Activated CD4-positive, alpha-beta memory T cell treated with anti-CD3 and anti-CD28 coated beads for 36 hours (primary cell): Measurements from ENCODE around the gene SAT2. TPM values are rescaled to one million over a fixed set of nuclear protein-coding genes. Genes with fewer than 3 reads are reported as not detected.
"Not testable (repeated sequence)": the region's sequence is repeated elsewhere in the genome, so short reads cannot be mapped to it uniquely, and the experiment has no call there.

Experiments used
- CTCF ChIA-PET: fragments of 350-600 bp; sonication (Branson Sonifier 250); formaldehyde crosslinking; loops from one replicate; lab custom pipeline; 2021; ENCODE audit warnings: antibody characterized with exemption, inconsistent platforms; lab: Charles Lee
- POLR2A ChIA-PET: fragments of 350-600 bp; sonication (Branson Sonifier 250); formaldehyde crosslinking; loops from one replicate; lab custom pipeline; 2021; ENCODE audit warnings: antibody characterized with exemption; lab: Charles Lee
- DNase-seq: peaks from one replicate; pipeline ENCODE4 v3.0.0-alpha.2; 2020
- H3K27ac Mint-ChIP-seq: one replicate; pipeline ENCODE4 v1.8.0; 2021; ENCODE audit warnings: mixed read lengths
- H3K27me3 Mint-ChIP-seq: one replicate; pipeline ENCODE4 v1.8.0; 2021; ENCODE audit warnings: mixed read lengths
- H3K36me3 Mint-ChIP-seq: one replicate; pipeline ENCODE4 v1.8.0; 2021; ENCODE audit warnings: mixed read lengths
- H3K4me1 Mint-ChIP-seq: one replicate; pipeline ENCODE4 v1.8.0; 2021; ENCODE audit warnings: low read depth, mixed read lengths
- H3K4me3 Mint-ChIP-seq: one replicate; pipeline ENCODE4 v1.8.0; 2021; ENCODE audit warnings: mild to moderate bottlenecking, mixed read lengths
- H3K9me3 Mint-ChIP-seq: one replicate; pipeline ENCODE4 v1.8.0; 2021; ENCODE audit warnings: mixed read lengths
- intact Hi-C: fragments of 100-400 bp; cut with micrococcal nuclease; formaldehyde crosslinking; loops from one replicate; pipeline ENCODE4 v1.15.1; 2023
- total RNA-seq, 2 experiments: library from RNA; stranded (reverse); gene quantifications; one replicate each; pipeline ENCODE4 v1.2.3, GENCODE V29; 2021

The SAT2 gene
- total RNA-seq, 2 experiments from 2014 or later, result 27.4 to 28.2 TPM

DNA sequence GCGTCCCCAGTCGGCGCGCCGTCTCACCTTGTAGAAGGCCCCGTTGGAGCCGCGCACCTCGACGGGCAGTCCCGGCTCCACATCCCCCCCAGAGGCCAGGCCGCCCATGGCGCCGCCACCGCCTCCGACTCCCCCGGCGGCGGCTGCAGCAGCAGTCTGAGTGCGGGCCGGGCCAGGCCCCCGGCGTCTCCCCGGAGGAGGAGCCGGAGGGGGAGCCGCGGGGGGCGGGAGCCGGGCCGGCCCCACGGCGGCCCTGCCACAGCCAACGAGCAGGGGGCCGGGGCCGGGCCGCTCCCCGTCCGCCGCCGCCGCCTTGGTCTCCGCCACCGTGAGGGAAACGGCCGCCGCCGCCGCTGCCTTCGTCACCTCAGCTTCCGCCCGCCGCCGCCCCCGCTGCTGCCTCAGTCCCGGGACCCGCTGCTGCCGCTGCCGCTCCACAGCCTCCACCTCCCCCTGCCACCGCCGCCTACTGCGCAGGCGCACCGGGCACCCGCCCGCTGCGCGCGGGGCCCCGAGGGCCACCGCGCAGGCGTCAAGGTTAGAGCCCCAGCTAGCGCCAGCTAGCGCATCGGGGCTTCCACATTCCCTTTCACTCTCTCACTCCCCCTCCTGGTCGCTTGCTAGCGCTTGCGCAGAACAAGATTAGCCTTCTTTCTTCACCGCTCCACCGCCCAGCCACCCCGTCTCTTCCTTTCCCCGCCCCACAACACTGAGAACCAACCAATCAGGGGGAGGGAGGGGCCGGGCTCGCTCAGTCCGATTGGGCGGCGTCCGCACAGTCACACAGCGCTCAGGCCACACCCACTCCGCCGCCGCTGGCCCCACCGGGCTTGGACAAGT, 13.0 kb downstream of the SAT2 start, which contains the start of gene FXR2:
Gene FXR2, minus strand, starts transcription at position 473 of the 840 bp plus-strand sequence. Its CDS starts 365 bp downstream, at position 108.
- H3K4me3 Mint-ChIP-seq, result peak within 1 kb of the TSS; percentile 87
- CTCF ChIA-PET, result interaction anchor here (0.6 to 5.5 kb wide), 19 partner anchors 8 to 259 kb away, joined by 3 to 38 read pairs (median 4); partner anchors contain the start of genes MPDU1, SAT2, SENP3 and SOX15

DNA sequence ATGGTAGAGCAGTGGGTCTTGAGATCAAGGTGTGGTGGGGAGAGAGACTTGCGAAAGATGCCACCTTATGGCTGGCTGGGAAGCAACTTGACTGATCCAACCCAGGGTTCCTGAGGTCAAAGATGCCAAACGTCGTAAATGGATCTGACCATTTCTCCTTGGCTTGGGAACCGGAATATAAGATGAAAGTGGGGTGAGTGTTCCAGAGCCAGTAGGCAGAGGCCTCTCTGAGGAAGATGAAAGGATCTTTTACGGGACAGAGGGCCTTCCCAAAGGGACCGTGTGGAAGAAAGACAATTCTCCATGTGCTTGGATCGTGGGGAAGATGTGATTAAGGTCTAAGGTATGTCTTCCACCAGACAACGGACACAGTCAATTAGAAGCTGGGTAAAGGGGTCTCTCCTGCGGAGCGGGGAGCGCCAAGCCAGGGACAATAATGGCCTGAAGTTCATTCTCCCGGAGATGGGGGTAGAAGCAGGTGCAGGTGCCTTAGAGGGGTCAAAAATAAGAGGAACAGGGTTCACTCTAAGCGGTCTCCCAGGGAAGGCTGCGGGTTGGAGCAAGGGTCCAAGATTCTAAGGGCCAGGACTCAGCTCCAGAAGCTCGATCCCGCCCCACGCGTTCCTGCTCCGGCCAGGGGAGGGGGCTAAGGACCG, 13.7 kb downstream of the SAT2 start:
- H3K27me3 Mint-ChIP-seq, result no peaks in the 10 kb centered on the region
- intact Hi-C loops, result loop anchor here (1.0 to 2.0 kb wide), 3 partner anchors 30 to 229 kb away; no protein-coding TSS in a partner anchor

More for the DNA sequence above, 13.0 kb downstream of the SAT2 start, which contains the start of gene FXR2:
- Mint-ChIP-seq H3K27ac (peak within 1 kb of the TSS; percentile 87), H3K27me3 (no peaks in the 10 kb centered on the region), H3K36me3 (peaks cover 5% of the 10 kb centered on the region), H3K4me1 (peaks cover 31% of the 10 kb centered on the region), H3K9me3 (no peaks in the 10 kb centered on the region)
- POLR2A ChIA-PET, result interaction anchor here (0.6 to 3.8 kb wide), 7 partner anchors 12 to 74 kb away, joined by 3 to 31 read pairs (median 6); partner anchors contain the start of genes CD68, MPDU1, SAT2 and TP53
- intact Hi-C loops, result loop anchor here (1.0 to 2.0 kb wide), 8 partner anchors 13 to 505 kb away; partner anchors contain the start of genes POLR2A and SAT2
- DNase-seq, result peak; percentile 100

DNA sequence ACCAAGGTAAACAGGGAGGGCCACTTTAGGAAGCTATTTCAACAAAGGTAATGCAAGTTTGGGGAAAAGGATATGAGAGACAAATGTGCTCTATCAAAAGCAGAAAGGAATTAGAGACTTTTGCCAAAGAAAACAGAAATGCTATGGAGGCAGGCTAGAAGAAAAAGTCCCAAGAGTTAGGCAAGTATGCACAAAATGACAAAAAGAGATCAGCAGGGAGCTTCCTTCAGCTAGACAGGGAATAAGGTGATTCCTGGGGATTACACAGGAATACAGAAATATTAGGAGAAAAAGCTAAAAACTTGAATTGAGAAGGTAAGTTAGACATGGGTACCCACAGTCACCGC, 15.4 kb downstream of the SAT2 start:
- ChIA-PET POLR2A (interaction anchor here (3.8 kb wide), 1 partner anchor 74 kb away, joined by 31 read pairs; the partner anchor contains the start of gene TP53), CTCF (interaction anchor here (1.6 to 5.5 kb wide), 2 partner anchors 23 to 75 kb away, joined by 6 to 38 read pairs; partner anchors contain the start of genes TP53 and WRAP53)
- no peak overlapping the region for H3K27ac Mint-ChIP-seq
- peaks cover 35% of the 10 kb centered on the region for H3K4me1 Mint-ChIP-seq
- DNase-seq, result no peak
- intact Hi-C loops, result no loop called here
- H3K36me3 Mint-ChIP-seq, result peaks cover 5% of the 10 kb centered on the region
- no peak overlapping the region for H3K4me3 Mint-ChIP-seq
- no peaks in the 10 kb centered on the region for H3K9me3 Mint-ChIP-seq
- no peaks in the 10 kb centered on the region for H3K27me3 Mint-ChIP-seq

More for the DNA sequence above, 13.7 kb downstream of the SAT2 start:
- Mint-ChIP-seq H3K4me1 (peaks cover 35% of the 10 kb centered on the region), H3K36me3 (peaks cover 5% of the 10 kb centered on the region), H3K4me3 (peak overlapping the region; percentile 87), H3K27ac (peak overlapping the region; percentile 34), H3K9me3 (no peaks in the 10 kb centered on the region)
- CTCF ChIA-PET, result interaction anchor here (1.6 to 5.5 kb wide), 5 partner anchors 14 to 74 kb away, joined by 4 to 38 read pairs (median 16); partner anchors contain the start of genes MPDU1, SAT2, SOX15 and TP53
- DNase-seq, result no peak
- POLR2A ChIA-PET, result interaction anchor here (2.0 to 3.8 kb wide), 2 partner anchors 30 to 73 kb away, joined by 13 to 31 read pairs; partner anchors contain the start of genes MPDU1 and TP53

DNA sequence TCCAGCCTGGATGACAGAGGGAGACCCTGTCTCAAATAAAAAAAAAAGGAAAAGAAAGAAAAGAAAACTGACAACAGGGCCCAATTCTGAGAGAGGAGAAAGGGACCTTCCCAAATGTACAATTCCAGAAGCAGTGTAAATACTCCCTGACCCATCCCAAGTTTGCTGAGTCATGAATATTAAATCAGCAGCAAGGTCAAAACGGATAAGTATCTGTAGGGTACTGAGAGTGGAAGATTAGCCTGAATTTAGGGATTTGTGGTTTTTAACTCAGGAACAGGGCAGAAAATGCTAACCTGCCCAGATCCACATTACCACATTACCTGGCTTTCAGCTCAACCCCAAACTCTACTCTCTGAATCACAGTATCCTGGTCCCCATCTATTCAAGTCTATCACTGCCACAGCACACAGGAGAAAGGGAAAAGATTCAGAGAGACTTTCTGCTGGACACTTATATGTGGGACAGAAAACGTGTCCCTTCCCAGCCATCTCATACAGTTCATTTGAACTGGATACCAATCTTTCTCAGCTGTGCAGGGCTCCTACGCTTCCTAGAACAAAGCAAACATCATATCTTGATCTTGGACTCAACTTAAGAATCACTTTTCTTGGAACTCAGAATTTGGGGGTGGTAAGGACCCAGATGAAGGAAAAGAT, 15.9 kb downstream of the SAT2 start:
- no peak overlapping the region for H3K27ac Mint-ChIP-seq

DNA sequence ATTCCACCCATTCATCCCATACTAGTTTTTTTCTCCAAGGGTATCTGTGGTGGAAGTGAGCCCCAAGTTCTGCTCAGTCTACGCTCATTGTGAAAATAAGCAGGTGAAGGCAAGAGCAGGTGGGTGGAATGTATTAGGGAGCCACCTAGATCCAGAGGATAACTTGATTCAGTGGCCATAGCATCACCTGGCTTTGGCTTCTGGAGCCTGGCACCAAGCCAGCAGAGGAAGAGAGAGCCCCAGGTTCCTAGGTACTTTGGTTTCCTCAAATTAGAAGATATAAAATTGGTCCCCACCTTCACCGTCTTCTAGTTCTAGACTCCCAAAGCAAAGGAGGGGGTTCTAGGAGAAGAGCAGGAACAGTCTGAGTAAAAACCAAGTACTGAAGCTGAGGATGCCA, 17.0 kb downstream of the SAT2 start:
- Mint-ChIP-seq H3K27ac (no peak overlapping the region), H3K9me3 (no peaks in the 10 kb centered on the region), H3K27me3 (no peaks in the 10 kb centered on the region), H3K4me3 (no peak overlapping the region), H3K4me1 (peaks cover 37% of the 10 kb centered on the region), H3K36me3 (peaks cover 13% of the 10 kb centered on the region)
- ChIA-PET POLR2A (no interaction called here), CTCF (interaction anchor here (5.5 kb wide), 1 partner anchor 77 kb away, joined by 38 read pairs; the partner anchor contains the start of genes TP53 and WRAP53)
- intact Hi-C loops, result no loop called here
- no peak for DNase-seq

More for the DNA sequence above, 15.9 kb downstream of the SAT2 start:
- ChIA-PET POLR2A (interaction anchor here (3.8 kb wide), 1 partner anchor 75 kb away, joined by 31 read pairs; the partner anchor contains the start of gene TP53), CTCF (interaction anchor here (1.6 to 5.5 kb wide), 2 partner anchors 23 to 76 kb away, joined by 6 to 38 read pairs; partner anchors contain the start of genes TP53 and WRAP53)
- Mint-ChIP-seq H3K4me1 (peaks cover 35% of the 10 kb centered on the region), H3K9me3 (no peaks in the 10 kb centered on the region), H3K36me3 (peaks cover 5% of the 10 kb centered on the region), H3K4me3 (no peak overlapping the region), H3K27me3 (no peaks in the 10 kb centered on the region)
- DNase-seq, result no peak
- intact Hi-C loops, result no loop called here

DNA sequence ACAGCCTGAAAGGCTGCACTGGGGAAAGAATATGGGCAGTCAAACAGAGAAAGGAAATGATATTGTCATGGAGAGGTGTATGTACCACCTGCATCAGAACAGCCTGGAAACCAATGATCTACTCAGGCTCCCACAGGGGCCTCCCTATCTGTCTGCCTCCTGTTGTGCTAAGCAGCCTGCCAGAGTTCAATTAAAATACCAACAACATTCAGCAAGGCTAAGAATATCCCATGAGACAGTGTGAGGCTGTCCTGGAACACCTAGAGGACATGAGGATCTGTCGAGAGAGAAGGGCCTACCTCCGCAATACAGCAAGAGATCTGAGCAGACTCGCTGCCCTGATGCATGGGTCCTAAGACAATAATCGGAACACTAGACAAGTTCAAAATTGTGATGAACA, 21.3 kb downstream of the SAT2 start:
- Mint-ChIP-seq H3K4me3 (no peak overlapping the region), H3K9me3 (no peaks in the 10 kb centered on the region), H3K36me3 (peaks cover 36% of the 10 kb centered on the region), H3K4me1 (peaks cover 15% of the 10 kb centered on the region), H3K27me3 (no peaks in the 10 kb centered on the region), H3K27ac (no peak overlapping the region)
- no peak for DNase-seq
- intact Hi-C loops, result no loop called here
- CTCF ChIA-PET, result interaction anchor here (1.0 kb wide), 1 partner anchor 9 kb away, joined by 3 read pairs; no protein-coding TSS in a partner anchor
- POLR2A ChIA-PET, result no interaction called here

DNA sequence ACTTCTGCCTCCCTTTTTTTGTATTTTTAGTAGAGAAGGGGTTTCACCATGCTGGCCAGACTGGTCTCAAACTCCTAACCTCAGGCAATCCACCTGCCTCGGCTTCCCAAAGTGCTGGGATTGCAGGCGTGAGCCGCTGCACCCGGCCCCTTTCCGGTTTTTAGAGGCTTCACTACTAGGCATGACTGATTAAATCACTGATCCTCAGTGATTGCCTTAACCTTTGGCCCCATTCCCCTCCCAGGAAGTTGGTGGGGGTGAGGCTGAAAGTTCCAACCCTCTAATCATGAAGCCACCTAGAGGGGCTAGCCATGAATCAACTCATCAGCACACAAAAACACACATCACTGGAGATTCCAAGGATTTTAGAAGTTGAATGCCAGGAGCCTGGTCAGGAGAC, 30.1 kb downstream of the SAT2 start:
- intact Hi-C loops, H3K27ac Mint-ChIP-seq, POLR2A ChIA-PET, H3K27me3 Mint-ChIP-seq, H3K4me1 Mint-ChIP-seq, H3K9me3 Mint-ChIP-seq, CTCF ChIA-PET, H3K4me3 Mint-ChIP-seq, DNase-seq: not testable (repeated sequence)
- H3K36me3 Mint-ChIP-seq, result peaks cover 51% of the 10 kb centered on the region

DNA sequence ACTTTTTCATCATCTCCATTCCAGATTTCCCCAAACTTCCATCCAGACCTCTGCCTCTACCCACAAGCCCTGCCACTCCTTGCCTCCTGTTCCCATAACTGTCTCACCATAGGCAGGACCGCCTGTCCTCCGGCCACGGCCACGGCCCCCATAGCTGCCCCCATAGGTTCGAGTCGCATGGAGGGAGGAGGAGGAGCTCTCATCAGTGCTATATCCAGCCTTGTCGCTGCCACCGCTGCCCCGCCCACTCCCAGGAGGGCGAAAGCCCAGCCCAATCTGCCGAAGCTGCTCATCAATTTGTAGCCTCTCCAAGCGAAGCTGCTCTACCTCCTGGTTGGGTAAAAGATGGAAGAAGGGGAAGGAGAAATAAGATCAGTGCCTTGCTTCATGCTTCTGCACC, 34.3 kb downstream of the SAT2 start:
- no peaks in the 10 kb centered on the region for H3K4me1 Mint-ChIP-seq
- H3K4me3 Mint-ChIP-seq, result no peak overlapping the region
- H3K36me3 Mint-ChIP-seq, result peaks cover 45% of the 10 kb centered on the region
- no peaks in the 10 kb centered on the region for H3K27me3 Mint-ChIP-seq
- H3K27ac Mint-ChIP-seq, result no peak overlapping the region
- ChIA-PET CTCF (interaction anchor here (0.9 kb wide), 1 partner anchor 78 kb away, joined by 3 read pairs; no protein-coding TSS in a partner anchor), POLR2A (interaction anchor here (1.2 kb wide), 1 partner anchor 10 kb away, joined by 4 read pairs; the partner anchor contains the start of gene MPDU1)
- intact Hi-C loops, result no loop called here
- H3K9me3 Mint-ChIP-seq, result no peaks in the 10 kb centered on the region
- no peak for DNase-seq

DNA sequence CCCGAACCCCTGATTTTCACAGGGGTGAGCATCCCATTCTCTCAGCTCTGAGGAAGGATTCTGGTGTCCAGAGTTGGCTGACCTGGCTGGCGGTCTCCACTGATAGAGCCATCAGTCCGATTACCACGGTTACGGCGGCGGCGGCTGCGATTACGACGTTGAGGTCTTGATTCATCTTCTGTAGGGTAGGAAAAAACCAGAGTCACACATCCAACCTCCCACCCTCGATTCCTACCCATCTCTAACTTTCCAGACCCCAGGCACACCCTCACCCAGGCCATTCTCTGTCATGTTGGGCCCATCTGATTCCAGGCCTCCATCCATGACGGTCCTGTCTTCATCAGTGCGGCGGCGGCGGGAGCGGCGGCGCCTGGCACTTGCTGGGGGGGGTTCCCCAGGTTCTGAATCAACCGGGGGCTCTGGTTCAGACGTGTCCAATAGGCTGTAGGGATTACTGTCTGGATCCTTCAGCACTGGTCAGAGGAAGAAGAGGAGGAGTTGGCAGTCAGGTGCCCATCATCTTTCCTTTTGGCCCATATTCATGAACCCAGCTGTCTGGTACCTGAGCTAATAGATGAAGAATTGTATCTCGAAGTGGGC, 35.1 kb downstream of the SAT2 start:
- H3K9me3 Mint-ChIP-seq, result no peaks in the 10 kb centered on the region
- no peaks in the 10 kb centered on the region for H3K27me3 Mint-ChIP-seq
- CTCF ChIA-PET, result no interaction called here
- no peaks in the 10 kb centered on the region for H3K4me1 Mint-ChIP-seq
- no peak for DNase-seq
- POLR2A ChIA-PET, result interaction anchor here (1.2 kb wide), 1 partner anchor 9 kb away, joined by 4 read pairs; the partner anchor contains the start of gene MPDU1
- H3K4me3 Mint-ChIP-seq, result no peak overlapping the region
- peaks cover 50% of the 10 kb centered on the region for H3K36me3 Mint-ChIP-seq
- no peak overlapping the region for H3K27ac Mint-ChIP-seq
- intact Hi-C loops, result no loop called here

DNA sequence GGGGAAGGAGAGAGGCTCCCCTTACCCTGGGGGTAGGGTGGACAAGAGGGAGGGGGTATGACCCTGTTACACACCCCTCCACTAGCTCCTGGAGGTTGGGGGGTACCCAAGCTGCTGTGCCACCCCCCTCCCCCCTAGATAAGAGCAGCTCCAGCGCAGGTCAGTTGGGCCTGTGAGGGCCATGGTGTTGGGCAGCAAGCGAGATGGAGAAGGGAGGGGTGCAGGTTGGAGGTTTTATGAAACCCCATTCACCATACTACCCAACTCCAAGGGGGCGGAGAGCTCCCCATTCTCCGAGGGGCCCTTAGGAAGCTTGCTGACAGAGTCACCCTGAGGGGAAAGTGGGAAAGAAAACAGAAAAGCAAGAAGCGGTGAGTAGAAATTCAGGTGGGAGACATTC, 36.0 kb downstream of the SAT2 start:
- H3K36me3 Mint-ChIP-seq, result peaks cover 48% of the 10 kb centered on the region
- DNase-seq, result no peak
- no peak overlapping the region for H3K4me3 Mint-ChIP-seq
- ChIA-PET CTCF (no interaction called here), POLR2A (no interaction called here)
- no peaks in the 10 kb centered on the region for H3K4me1 Mint-ChIP-seq
- intact Hi-C loops, result no loop called here
- H3K27ac Mint-ChIP-seq, result no peak overlapping the region
- no peaks in the 10 kb centered on the region for H3K9me3 Mint-ChIP-seq
- no peaks in the 10 kb centered on the region for H3K27me3 Mint-ChIP-seq

DNA sequence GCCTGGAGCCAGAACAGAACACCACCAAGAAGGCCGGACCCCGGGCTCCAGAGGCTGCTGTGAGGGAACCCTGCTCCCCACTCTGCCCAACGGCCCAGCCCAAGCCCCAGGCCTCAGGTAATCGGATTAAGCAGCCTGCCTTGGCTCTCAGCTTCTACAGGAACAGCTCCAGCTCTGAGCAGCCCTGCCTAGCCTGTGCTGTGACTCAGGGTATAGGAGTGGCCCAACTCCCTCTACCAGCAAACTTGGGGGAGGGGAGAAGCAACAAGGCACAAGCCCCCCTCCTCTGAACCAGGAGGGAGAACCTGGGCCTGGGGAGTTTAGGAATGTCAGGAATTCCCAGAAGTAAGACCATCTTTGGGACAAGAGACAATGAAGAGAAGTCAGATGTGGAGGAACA, 36.9 kb downstream of the SAT2 start:
- no peaks in the 10 kb centered on the region for H3K27me3 Mint-ChIP-seq
- intact Hi-C loops, result no loop called here
- H3K36me3 Mint-ChIP-seq, result peaks cover 43% of the 10 kb centered on the region
- DNase-seq, result no peak
- ChIA-PET POLR2A (no interaction called here), CTCF (interaction anchor here (0.5 to 2.6 kb wide), 5 partner anchors 24 to 868 kb away, joined by 3 to 28 read pairs (median 14); partner anchors contain the start of gene FXR2)
- H3K27ac Mint-ChIP-seq, result no peak overlapping the region
- peaks cover 1% of the 10 kb centered on the region for H3K4me1 Mint-ChIP-seq
- H3K9me3 Mint-ChIP-seq, result no peaks in the 10 kb centered on the region
- H3K4me3 Mint-ChIP-seq, result no peak overlapping the region
